ENCODE results near the gene THAP4. TPM values are rescaled to one million over a fixed set of nuclear protein-coding genes. Genes with fewer than 3 reads are reported as not detected.

Gene THAP4
- total and polyA plus RNA-seq, 8 donors: 36.3 to 48.4 (median 42.2) TPM

GRCh38 chr2:241658296-241658695 is 21.3 kb upstream of the THAP4 start:
- Histone ChIP-seq H3K4me1 (no peaks in the 10 kb centered on the region), H3K27me3 (no peaks in the 10 kb centered on the region), H3K36me3 (peaks cover 0 to 93% of the 10 kb centered on the region in 2 donors), H3K4me3 (no peak overlapping the region), H3K9me3 (no peaks in the 10 kb centered on the region), H3K27ac (no peak overlapping the region)
- no peak for DNase-seq
- TF ChIP-seq, protein P1, sequence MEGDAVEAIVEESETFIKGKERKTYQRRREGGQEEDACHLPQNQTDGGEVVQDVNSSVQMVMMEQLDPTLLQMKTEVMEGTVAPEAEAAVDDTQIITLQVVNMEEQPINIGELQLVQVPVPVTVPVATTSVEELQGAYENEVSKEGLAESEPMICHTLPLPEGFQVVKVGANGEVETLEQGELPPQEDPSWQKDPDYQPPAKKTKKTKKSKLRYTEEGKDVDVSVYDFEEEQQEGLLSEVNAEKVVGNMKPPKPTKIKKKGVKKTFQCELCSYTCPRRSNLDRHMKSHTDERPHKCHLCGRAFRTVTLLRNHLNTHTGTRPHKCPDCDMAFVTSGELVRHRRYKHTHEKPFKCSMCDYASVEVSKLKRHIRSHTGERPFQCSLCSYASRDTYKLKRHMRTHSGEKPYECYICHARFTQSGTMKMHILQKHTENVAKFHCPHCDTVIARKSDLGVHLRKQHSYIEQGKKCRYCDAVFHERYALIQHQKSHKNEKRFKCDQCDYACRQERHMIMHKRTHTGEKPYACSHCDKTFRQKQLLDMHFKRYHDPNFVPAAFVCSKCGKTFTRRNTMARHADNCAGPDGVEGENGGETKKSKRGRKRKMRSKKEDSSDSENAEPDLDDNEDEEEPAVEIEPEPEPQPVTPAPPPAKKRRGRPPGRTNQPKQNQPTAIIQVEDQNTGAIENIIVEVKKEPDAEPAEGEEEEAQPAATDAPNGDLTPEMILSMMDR (IDR thresholded peaks at IDR 0.05): no peak
- intact Hi-C loops (cut with DNase I): no loop called here
- no peak for ATAC-seq

- TF ChIP-seq, protein P1 (IDR thresholded peaks at IDR 0.05): no peak
- ATAC-seq: no peak
- intact Hi-C loops (cut with DNase I): no loop called here
Measured at GRCh38 chr2:241657786-241658254, 20.9 kb upstream of the THAP4 start.

GRCh38 chr2:241656190-241656741 is 19.3 kb upstream of the THAP4 start:
- no peaks in the 10 kb centered on the region for H3K9me3 ChIP-seq
- H3K4me1 ChIP-seq: no peaks in the 10 kb centered on the region
- H3K27ac ChIP-seq: no peak overlapping the region
- H3K36me3 ChIP-seq: peaks cover 0 to 100% of the 10 kb centered on the region in 2 donors
- DNase-seq (peak in 1 of 4 donors; percentile 61), ATAC-seq (no peak)
- H3K27me3 ChIP-seq: no peaks in the 10 kb centered on the region
- intact Hi-C loops (cut with DNase I): no loop called here
- H3K4me3 ChIP-seq: no peak overlapping the region
- TF ChIP-seq, protein P1 (IDR thresholded peaks at IDR 0.05): no peak

More at GRCh38 chr2:241657786-241658254, 20.9 kb upstream of the THAP4 start:
- H3K4me1 ChIP-seq: no peaks in the 10 kb centered on the region
- H3K9me3 ChIP-seq: no peaks in the 10 kb centered on the region
- no peak overlapping the region for H3K27ac ChIP-seq
- DNase-seq: peak in 1 of 4 donors; percentile 59
- H3K4me3 ChIP-seq: no peak overlapping the region
- peaks cover 0 to 98% of the 10 kb centered on the region in 2 donors for H3K36me3 ChIP-seq
- H3K27me3 ChIP-seq: no peaks in the 10 kb centered on the region

GRCh38 chr2:241655516-241656189 is 18.7 kb upstream of the THAP4 start:
- Histone ChIP-seq H3K36me3 (peaks cover 0 to 100% of the 10 kb centered on the region in 2 donors), H3K4me1 (no peaks in the 10 kb centered on the region)
- DNase-seq: peak in 1 of 4 donors; percentile 67

GRCh38 chr2:241654551-241654950 is 17.6 kb upstream of the THAP4 start:
- Histone ChIP-seq H3K27ac (no peak overlapping the region), H3K27me3 (no peaks in the 10 kb centered on the region), H3K4me1 (no peaks in the 10 kb centered on the region), H3K9me3 (no peaks in the 10 kb centered on the region), H3K4me3 (no peak overlapping the region), H3K36me3 (peaks cover 0 to 92% of the 10 kb centered on the region in 2 donors)
- intact Hi-C loops (cut with DNase I): no loop called here
- DNase-seq (peak in 1 of 4 donors; percentile 55), ATAC-seq (no peak)
- TF ChIP-seq, protein P1 (IDR thresholded peaks at IDR 0.05): no peak

More at GRCh38 chr2:241655516-241656189, 18.7 kb upstream of the THAP4 start:
- no peak for ATAC-seq
- no peak overlapping the region for H3K4me3 ChIP-seq
- H3K27ac ChIP-seq: no peak overlapping the region
- no peaks in the 10 kb centered on the region for H3K27me3 ChIP-seq
- no peaks in the 10 kb centered on the region for H3K9me3 ChIP-seq
- intact Hi-C loops (cut with DNase I): no loop called here
- TF ChIP-seq, protein P1 (IDR thresholded peaks at IDR 0.05): no peak
